ENCODE results near the gene LRP4.

The LRP4 gene

DNA sequence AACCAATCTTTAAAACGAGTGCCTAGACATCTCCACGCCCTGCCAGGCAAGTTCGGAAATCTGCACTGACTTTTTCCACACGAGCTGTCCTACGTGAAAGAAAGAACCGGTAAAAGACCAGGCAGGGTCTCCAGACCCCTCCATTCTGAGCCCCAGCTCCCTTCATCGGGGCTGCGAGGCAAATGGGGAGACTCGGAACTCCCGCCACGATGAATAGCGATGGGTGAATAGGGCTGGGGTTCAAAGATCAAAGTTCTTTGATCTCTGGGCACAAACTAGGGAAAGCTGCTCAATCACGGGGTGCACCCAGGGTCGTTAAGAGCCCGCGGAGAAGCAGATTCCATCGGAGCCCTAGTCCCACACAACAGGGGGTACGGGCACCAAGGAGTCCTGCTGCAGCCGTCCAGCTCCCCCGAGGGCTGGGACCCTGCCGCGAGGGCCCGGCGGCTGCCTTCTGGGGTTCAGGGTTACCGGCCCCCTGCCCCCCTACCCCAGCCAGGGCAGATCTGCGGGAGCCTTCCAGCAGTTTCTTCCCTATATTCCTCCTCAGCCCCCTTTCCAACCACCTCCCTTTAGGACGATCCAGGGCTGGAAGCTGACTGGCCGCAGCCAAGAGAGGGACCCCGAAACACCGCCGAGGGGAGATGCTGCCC, 1.1 kb downstream of the LRP4 start:
- H3K4me2 ChIP-seq (ENCODE audit: low read depth, low read length): peak overlapping the region; percentile 92
- H3K27me3 ChIP-seq (replicated peaks; ENCODE audit: insufficient read depth, low read length): peaks cover 27% of the 10 kb centered on the region
- no peaks in the 10 kb centered on the region; the same call in 1 of the 2 replicates for H3F3A ChIP-seq (ENCODE audit: insufficient read depth, low read length)

DNA sequence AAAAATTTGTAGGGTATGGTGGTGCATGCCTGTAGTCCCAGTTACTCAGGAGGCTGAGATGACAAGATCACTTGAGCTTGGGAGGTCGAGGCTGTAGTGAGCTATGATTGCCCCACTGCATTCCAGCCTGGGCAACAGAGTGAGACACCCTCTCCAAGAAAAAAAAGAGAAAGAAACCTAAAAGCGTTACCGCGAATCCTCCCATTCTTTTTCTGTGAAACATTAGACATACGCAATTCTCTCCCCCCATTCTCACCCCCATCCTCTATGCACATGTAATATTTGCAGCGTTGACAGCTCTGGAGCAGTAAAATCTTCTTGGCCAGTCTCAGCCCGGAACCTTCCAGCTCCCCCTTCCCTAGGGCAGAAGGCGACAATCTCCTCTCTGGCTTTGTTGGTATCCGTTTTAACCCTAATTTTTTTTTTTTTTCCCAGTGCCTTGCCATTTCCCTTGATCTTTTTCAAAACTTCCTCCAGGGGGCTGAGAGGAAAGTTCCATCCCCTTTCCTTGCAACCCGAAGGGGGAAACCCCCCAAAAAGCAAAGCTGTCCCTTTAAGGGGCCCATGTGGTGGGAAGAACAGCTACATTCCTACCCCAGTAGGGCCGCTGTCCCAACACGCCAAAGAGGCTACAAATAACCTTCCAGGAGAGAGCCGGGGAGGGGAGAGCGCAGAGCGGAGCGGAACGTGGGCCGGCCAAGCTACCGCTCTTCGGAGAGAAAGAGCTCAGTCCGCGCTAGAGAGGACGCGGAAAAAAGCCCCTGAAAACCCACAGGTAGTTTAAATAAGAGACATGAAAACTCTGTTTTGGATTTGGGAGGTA, 1.9 kb downstream of the LRP4 start:
- H3K27ac ChIP-seq (ENCODE audit: low read length): no peak overlapping the region

More for the DNA sequence above, 1.1 kb downstream of the LRP4 start:
- Histone ChIP-seq H3K4me1 (ENCODE audit: low read length) (peaks cover 11% of the 10 kb centered on the region; the same call in 1 of the 2 replicates), H3K9me2 (replicated peaks; ENCODE audit: insufficient read depth, low read length) (no peaks in the 10 kb centered on the region), H3K9ac (ENCODE audit: low read length) (peak overlapping the region; percentile 23; the same call in 1 of the 2 replicates), H3K4me3 (ENCODE audit: low read length) (peak overlapping the region; percentile 65; the same call in 1 of the 2 replicates), H3K27ac (ENCODE audit: low read length) (no peak overlapping the region), H4K20me1 (ENCODE audit: insufficient read depth, low read length) (no peaks in the 10 kb centered on the region), H3K79me2 (ENCODE audit: low read length) (no peaks in the 10 kb centered on the region), H2AFZ (ENCODE audit: low read length) (peak overlapping the region; percentile 64; the same call in 1 of the 2 replicates), H3K9me3 (replicated peaks; ENCODE audit: insufficient read depth, low read length) (no peaks in the 10 kb centered on the region), H3K36me3 (replicated peaks; ENCODE audit: insufficient read depth, low read length) (no peaks in the 10 kb centered on the region)
- TF ChIP-seq EZH2phosphoT487 (IDR thresholded peaks at IDR 0.05; ENCODE audit: low read length): no peak
- no peak for TF ChIP-seq EZH2 (optimal IDR thresholded peaks at IDR 0.05; ENCODE audit: low read depth, low read length)
- TF ChIP-seq, protein P1, sequence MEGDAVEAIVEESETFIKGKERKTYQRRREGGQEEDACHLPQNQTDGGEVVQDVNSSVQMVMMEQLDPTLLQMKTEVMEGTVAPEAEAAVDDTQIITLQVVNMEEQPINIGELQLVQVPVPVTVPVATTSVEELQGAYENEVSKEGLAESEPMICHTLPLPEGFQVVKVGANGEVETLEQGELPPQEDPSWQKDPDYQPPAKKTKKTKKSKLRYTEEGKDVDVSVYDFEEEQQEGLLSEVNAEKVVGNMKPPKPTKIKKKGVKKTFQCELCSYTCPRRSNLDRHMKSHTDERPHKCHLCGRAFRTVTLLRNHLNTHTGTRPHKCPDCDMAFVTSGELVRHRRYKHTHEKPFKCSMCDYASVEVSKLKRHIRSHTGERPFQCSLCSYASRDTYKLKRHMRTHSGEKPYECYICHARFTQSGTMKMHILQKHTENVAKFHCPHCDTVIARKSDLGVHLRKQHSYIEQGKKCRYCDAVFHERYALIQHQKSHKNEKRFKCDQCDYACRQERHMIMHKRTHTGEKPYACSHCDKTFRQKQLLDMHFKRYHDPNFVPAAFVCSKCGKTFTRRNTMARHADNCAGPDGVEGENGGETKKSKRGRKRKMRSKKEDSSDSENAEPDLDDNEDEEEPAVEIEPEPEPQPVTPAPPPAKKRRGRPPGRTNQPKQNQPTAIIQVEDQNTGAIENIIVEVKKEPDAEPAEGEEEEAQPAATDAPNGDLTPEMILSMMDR (IDR thresholded peaks at IDR 0.05; ENCODE audit: low read length): no peak
- DNase-seq: no peak

DNA sequence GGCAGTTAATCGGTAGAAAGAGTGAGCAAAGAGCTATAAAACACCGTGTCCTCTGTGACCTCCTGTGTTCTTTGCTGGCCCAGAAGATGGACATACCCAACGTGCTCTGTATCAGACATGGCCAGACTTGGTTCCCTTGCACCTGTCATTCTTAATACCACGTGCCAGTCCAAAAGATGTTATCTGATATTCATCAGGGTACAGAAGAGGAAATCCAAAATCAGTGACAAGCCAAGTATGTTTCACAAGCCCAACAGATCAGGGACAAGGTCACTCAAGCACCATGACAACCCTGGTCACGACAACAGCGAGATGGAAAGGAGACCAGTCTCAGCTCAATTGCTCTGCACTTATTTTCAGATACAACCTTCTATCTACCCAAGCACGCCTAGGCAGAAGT, 3.4 kb downstream of the LRP4 start:
- Histone ChIP-seq H3K27me3 (replicated peaks; ENCODE audit: insufficient read depth, low read length) (peaks cover 27% of the 10 kb centered on the region), H3K4me3 (ENCODE audit: low read length) (no peak overlapping the region), H3K27ac (ENCODE audit: low read length) (no peak overlapping the region), H4K20me1 (ENCODE audit: insufficient read depth, low read length) (no peaks in the 10 kb centered on the region), H3F3A (ENCODE audit: insufficient read depth, low read length) (no peaks in the 10 kb centered on the region; the same call in 1 of the 2 replicates), H3K9me3 (replicated peaks; ENCODE audit: insufficient read depth, low read length) (no peaks in the 10 kb centered on the region), H3K4me1 (ENCODE audit: low read length) (peaks cover 11% of the 10 kb centered on the region; the same call in 1 of the 2 replicates), H3K79me2 (ENCODE audit: low read length) (no peaks in the 10 kb centered on the region), H3K4me2 (ENCODE audit: low read depth, low read length) (no peak overlapping the region), H2AFZ (ENCODE audit: low read length) (no peak overlapping the region), H3K36me3 (replicated peaks; ENCODE audit: insufficient read depth, low read length) (no peaks in the 10 kb centered on the region), H3K9ac (ENCODE audit: low read length) (no peak overlapping the region), H3K9me2 (replicated peaks; ENCODE audit: insufficient read depth, low read length) (no peaks in the 10 kb centered on the region)
- TF ChIP-seq EZH2 (optimal IDR thresholded peaks at IDR 0.05; ENCODE audit: low read depth, low read length) (no peak), EZH2phosphoT487 (IDR thresholded peaks at IDR 0.05; ENCODE audit: low read length) (no peak)
- TF ChIP-seq, protein P1 (IDR thresholded peaks at IDR 0.05; ENCODE audit: low read length): no peak
- no peak for DNase-seq

More for the DNA sequence above, 1.9 kb downstream of the LRP4 start:
- Histone ChIP-seq H3F3A (ENCODE audit: insufficient read depth, low read length) (no peaks in the 10 kb centered on the region; the same call in 1 of the 2 replicates), H2AFZ (ENCODE audit: low read length) (no peak overlapping the region), H3K9me3 (replicated peaks; ENCODE audit: insufficient read depth, low read length) (no peaks in the 10 kb centered on the region), H3K9me2 (replicated peaks; ENCODE audit: insufficient read depth, low read length) (no peaks in the 10 kb centered on the region), H4K20me1 (ENCODE audit: insufficient read depth, low read length) (no peaks in the 10 kb centered on the region), H3K27me3 (replicated peaks; ENCODE audit: insufficient read depth, low read length) (peaks cover 27% of the 10 kb centered on the region), H3K4me3 (ENCODE audit: low read length) (no peak overlapping the region), H3K9ac (ENCODE audit: low read length) (no peak overlapping the region), H3K79me2 (ENCODE audit: low read length) (no peaks in the 10 kb centered on the region), H3K4me2 (ENCODE audit: low read depth, low read length) (no peak overlapping the region), H3K36me3 (replicated peaks; ENCODE audit: insufficient read depth, low read length) (no peaks in the 10 kb centered on the region), H3K4me1 (ENCODE audit: low read length) (peaks cover 11% of the 10 kb centered on the region; the same call in 1 of the 2 replicates)
- TF ChIP-seq EZH2 (optimal IDR thresholded peaks at IDR 0.05; ENCODE audit: low read depth, low read length) (no peak), EZH2phosphoT487 (IDR thresholded peaks at IDR 0.05; ENCODE audit: low read length) (no peak)
- TF ChIP-seq, protein P1 (IDR thresholded peaks at IDR 0.05; ENCODE audit: low read length): no peak
- DNase-seq: no peak
